SK-N-SH treated with all-trans-retinoic acid at 6 μM for 48 hours (cell line): ENCODE data around the gene SLC38A10.

Experiments
- RARB ChIP-seq: fragments of 250-450 bp; sonication (Bioruptor Pico); IDR thresholded peaks from 2 replicates; pipeline ENCODE4 v1.8.0; 2021; ENCODE audit warnings: mild to moderate bottlenecking, moderate library complexity
- TF ChIP-seq, protein P1 (sequence below): fragments of 250-450 bp; sonication (Bioruptor Pico); IDR thresholded peaks from 2 replicates; pipeline ENCODE4 v1.5.0; 2020; ENCODE audit warnings: mild to moderate bottlenecking, moderate library complexity
- TF ChIP-seq, protein P2 (sequence below): fragments of 250-450 bp; sonication (Bioruptor Pico); IDR thresholded peaks from 2 replicates; pipeline ENCODE4 v1.8.0; 2020; ENCODE audit warnings: mild to moderate bottlenecking, moderate library complexity, borderline replicate concordance

- TF ChIP-seq, protein P1, sequence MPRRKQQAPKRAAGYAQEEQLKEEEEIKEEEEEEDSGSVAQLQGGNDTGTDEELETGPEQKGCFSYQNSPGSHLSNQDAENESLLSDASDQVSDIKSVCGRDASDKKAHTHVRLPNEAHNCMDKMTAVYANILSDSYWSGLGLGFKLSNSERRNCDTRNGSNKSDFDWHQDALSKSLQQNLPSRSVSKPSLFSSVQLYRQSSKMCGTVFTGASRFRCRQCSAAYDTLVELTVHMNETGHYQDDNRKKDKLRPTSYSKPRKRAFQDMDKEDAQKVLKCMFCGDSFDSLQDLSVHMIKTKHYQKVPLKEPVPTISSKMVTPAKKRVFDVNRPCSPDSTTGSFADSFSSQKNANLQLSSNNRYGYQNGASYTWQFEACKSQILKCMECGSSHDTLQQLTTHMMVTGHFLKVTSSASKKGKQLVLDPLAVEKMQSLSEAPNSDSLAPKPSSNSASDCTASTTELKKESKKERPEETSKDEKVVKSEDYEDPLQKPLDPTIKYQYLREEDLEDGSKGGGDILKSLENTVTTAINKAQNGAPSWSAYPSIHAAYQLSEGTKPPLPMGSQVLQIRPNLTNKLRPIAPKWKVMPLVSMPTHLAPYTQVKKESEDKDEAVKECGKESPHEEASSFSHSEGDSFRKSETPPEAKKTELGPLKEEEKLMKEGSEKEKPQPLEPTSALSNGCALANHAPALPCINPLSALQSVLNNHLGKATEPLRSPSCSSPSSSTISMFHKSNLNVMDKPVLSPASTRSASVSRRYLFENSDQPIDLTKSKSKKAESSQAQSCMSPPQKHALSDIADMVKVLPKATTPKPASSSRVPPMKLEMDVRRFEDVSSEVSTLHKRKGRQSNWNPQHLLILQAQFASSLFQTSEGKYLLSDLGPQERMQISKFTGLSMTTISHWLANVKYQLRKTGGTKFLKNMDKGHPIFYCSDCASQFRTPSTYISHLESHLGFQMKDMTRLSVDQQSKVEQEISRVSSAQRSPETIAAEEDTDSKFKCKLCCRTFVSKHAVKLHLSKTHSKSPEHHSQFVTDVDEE (CRISPR knock-in tag): no peak
- TF ChIP-seq, protein P2, sequence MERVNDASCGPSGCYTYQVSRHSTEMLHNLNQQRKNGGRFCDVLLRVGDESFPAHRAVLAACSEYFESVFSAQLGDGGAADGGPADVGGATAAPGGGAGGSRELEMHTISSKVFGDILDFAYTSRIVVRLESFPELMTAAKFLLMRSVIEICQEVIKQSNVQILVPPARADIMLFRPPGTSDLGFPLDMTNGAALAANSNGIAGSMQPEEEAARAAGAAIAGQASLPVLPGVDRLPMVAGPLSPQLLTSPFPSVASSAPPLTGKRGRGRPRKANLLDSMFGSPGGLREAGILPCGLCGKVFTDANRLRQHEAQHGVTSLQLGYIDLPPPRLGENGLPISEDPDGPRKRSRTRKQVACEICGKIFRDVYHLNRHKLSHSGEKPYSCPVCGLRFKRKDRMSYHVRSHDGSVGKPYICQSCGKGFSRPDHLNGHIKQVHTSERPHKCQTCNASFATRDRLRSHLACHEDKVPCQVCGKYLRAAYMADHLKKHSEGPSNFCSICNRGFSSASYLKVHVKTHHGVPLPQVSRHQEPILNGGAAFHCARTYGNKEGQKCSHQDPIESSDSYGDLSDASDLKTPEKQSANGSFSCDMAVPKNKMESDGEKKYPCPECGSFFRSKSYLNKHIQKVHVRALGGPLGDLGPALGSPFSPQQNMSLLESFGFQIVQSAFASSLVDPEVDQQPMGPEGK (CRISPR knock-in tag): no peak
- TF ChIP-seq RARB (CRISPR knock-in tag): no peak
Measured at GRCh38 chr17:81325714-81326358, 30.7 kb upstream of the SLC38A10 start.
